Stomach (tissue), 4 donors: Measurements from ENCODE around the gene PPP2CA.
"Not testable (repeated sequence)": the region's sequence is repeated elsewhere in the genome, so short reads cannot be mapped to it uniquely, and the experiment has no call there.

ENCODE experiments used
- POLR2A ChIP-seq, 4 donors: fragments of 450-650 bp; IDR thresholded peaks; one replicate each; pipeline ENCODE4 v1.6.1; 2016; ENCODE audit warnings: antibody characterized with exemption in 4 of 4, control low read depth in 2 of 4, mild to moderate bottlenecking in 1 of 4, moderate library complexity in 1 of 4
- POLR2AphosphoS5 ChIP-seq, 3 donors: sonication (generic); formaldehyde crosslinking; IDR thresholded peaks; one replicate each; pipeline ENCODE4 v1.6.1; 2016; ENCODE audit warnings: antibody characterized with exemption in 3 of 3
- TF ChIP-seq, protein P1 (sequence below), 7 experiments: fragments of 450-650 bp in 4 of 7; fragments of 200-600 bp in 3 of 7; sonication (generic) in 3 of 7; IDR thresholded peaks; one replicate each; pipeline ENCODE4 v1.5.1; 2016 to 2019; ENCODE audit warnings: antibody characterized with exemption in 7 of 7, control low read depth in 2 of 7, mild to moderate bottlenecking in 1 of 7

DNA sequence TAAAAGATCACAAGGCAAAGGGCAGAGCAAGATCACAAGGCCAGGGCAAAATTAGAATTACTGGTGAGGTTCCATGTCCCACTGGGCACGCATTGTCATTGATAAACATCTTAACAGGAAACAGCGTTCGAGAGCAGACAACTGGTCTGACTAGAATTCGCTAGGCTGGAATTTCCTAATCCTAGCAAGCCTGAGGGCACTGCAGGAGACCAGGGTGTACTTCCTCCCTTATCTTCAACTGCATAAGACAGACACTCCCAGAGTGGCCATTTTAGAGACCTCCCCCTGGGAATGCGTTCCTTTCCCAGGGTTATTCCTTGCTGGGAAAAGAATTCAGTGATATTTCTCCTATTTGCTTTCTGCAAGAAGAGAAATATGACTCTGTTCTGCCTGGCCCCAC, 36.8 kb upstream of the PPP2CA start:
- TF ChIP-seq POLR2A, POLR2AphosphoS5 (IDR thresholded peaks at IDR 0.05): not testable (repeated sequence)
- TF ChIP-seq, protein P1, sequence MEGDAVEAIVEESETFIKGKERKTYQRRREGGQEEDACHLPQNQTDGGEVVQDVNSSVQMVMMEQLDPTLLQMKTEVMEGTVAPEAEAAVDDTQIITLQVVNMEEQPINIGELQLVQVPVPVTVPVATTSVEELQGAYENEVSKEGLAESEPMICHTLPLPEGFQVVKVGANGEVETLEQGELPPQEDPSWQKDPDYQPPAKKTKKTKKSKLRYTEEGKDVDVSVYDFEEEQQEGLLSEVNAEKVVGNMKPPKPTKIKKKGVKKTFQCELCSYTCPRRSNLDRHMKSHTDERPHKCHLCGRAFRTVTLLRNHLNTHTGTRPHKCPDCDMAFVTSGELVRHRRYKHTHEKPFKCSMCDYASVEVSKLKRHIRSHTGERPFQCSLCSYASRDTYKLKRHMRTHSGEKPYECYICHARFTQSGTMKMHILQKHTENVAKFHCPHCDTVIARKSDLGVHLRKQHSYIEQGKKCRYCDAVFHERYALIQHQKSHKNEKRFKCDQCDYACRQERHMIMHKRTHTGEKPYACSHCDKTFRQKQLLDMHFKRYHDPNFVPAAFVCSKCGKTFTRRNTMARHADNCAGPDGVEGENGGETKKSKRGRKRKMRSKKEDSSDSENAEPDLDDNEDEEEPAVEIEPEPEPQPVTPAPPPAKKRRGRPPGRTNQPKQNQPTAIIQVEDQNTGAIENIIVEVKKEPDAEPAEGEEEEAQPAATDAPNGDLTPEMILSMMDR (IDR thresholded peaks at IDR 0.05): not testable (repeated sequence)
